Upper lobe of left lung (tissue), 6 donors: Measurements from ENCODE around the gene HMGXB4. TPM values are rescaled to one million over a fixed set of nuclear protein-coding genes. Genes with fewer than 3 reads are reported as not detected.

Source experiments
- ATAC-seq, 2 donors: fragments of 200-7000 bp; cut with Tn5 transposase; one replicate each; pipeline ENCODE4 v1.9.1; 2022; ENCODE audit warnings: mild to moderate bottlenecking in 2 of 2, moderate library complexity in 2 of 2; ENCODE audit not compliant: low FRiP score in 2 of 2
- DNase-seq, 2 donors: peaks; one replicate each; pipeline ENCODE4 v3.0.0-alpha.2; 2019 to 2020
- H3K27ac ChIP-seq, 4 donors: fragments of 200-600 bp; sonication (generic); one replicate each; pipeline ENCODE4 v1.5.1; 2016 to 2019
- H3K27me3 ChIP-seq, 4 donors: fragments of 200-600 bp; sonication (generic); one replicate each; pipeline ENCODE4 v1.5.1; 2017 to 2019
- H3K36me3 ChIP-seq, 4 donors: fragments of 200-600 bp; sonication (generic); one replicate each; pipeline ENCODE4 v1.5.1; 2016 to 2019
- H3K4me1 ChIP-seq, 4 donors: fragments of 200-600 bp; sonication (generic); one replicate each; pipeline ENCODE4 v1.5.1; 2018 to 2019
- H3K4me3 ChIP-seq, 4 donors: fragments of 200-600 bp; sonication (generic); one replicate each; pipeline ENCODE4 v1.5.1; 2017 to 2019; ENCODE audit warnings: mild to moderate bottlenecking in 2 of 4, moderate library complexity in 1 of 4
- H3K9me3 ChIP-seq, 4 donors: fragments of 200-600 bp; sonication (generic); one replicate each; pipeline ENCODE4 v1.5.1; 2018 to 2019
- EP300 ChIP-seq, 4 donors: sonication (generic); formaldehyde crosslinking; IDR thresholded peaks; one replicate each; pipeline ENCODE4 v1.5.1; 2017; ENCODE audit warnings: antibody characterized with exemption in 4 of 4, control low read depth in 2 of 4
- POLR2A ChIP-seq, 4 donors: fragments of 450-650 bp; IDR thresholded peaks; one replicate each; pipeline ENCODE4 v1.5.1; 2016 to 2017; ENCODE audit warnings: antibody characterized with exemption in 4 of 4, mild to moderate bottlenecking in 2 of 4
- POLR2AphosphoS5 ChIP-seq, 2 donors: sonication (generic); formaldehyde crosslinking; IDR thresholded peaks; one replicate each; pipeline ENCODE4 v1.5.1; 2017; ENCODE audit warnings: antibody characterized with exemption in 2 of 2
- WGBS, 2 donors: methylation state at CpG; one replicate each; pipeline ENCODE4 v1.1.5; 2017 to 2018; 5-methylcytosine and 5-hydroxymethylcytosine counted together
- total RNA-seq, 6 donors: library from RNA; depleted of rRNA in 4 of 6; stranded (reverse); fragments of >200 nt in 4 of 6; gene quantifications; one replicate each; pipeline versions ENCODE4 v1.1.0 to v1.2.1, GENCODE V29; 2016 to 2021
- TF ChIP-seq, protein P1 (sequence below), 6 experiments: fragments of 450-650 bp in 4 of 6; fragments of 200-600 bp in 2 of 6; sonication (generic) in 2 of 6; IDR thresholded peaks; one replicate each; pipeline ENCODE4 v1.5.1; 2016 to 2019; ENCODE audit warnings: antibody characterized with exemption in 6 of 6
- donor health status: DM: no; HTN: no; CAD: no; lungs with moderate emphysema.
- donor health status: DM: no; HTN: yes; CAD: no; lungs with severe emphysema.

Gene HMGXB4
- total RNA-seq, 6 donors from 2014 or later, result 15.7 to 20.9 (median 17.2) TPM

DNA sequence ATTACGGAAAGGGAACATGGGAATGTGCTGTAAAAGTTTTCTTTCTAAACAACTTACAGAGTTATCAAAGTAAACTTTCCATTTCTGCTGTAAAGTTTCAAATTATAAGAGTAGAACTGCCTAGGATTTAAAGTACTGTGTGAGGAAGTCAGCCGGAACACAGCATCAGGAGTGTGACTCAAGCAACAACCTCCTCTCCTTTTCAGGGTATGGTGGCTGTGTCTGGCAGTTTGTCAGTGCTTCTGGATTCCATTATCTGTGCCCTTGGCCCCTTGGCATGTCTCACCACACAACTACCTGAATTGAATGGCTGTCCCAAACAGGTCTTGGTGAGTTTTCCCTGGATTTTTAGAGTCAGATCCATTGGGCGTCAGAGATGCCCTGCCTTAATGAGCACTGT lies 35.5 kb downstream of the HMGXB4 start:
- H3K4me1 ChIP-seq, result no peaks in the 10 kb centered on the region
- ATAC-seq, result no peak
- no peaks in the 10 kb centered on the region for H3K27me3 ChIP-seq
- no peak overlapping the region for H3K27ac ChIP-seq
- WGBS, 2 donors, result 89 to 95% methylated on average over 3 of the region's 3 CpGs
- DNase-seq, result no peak
- no peaks in the 10 kb centered on the region for H3K9me3 ChIP-seq
- peaks cover 10 to 73% (median 49%) of the 10 kb centered on the region in 4 donors for H3K36me3 ChIP-seq
- no peak overlapping the region for H3K4me3 ChIP-seq
- TF ChIP-seq, protein P1, sequence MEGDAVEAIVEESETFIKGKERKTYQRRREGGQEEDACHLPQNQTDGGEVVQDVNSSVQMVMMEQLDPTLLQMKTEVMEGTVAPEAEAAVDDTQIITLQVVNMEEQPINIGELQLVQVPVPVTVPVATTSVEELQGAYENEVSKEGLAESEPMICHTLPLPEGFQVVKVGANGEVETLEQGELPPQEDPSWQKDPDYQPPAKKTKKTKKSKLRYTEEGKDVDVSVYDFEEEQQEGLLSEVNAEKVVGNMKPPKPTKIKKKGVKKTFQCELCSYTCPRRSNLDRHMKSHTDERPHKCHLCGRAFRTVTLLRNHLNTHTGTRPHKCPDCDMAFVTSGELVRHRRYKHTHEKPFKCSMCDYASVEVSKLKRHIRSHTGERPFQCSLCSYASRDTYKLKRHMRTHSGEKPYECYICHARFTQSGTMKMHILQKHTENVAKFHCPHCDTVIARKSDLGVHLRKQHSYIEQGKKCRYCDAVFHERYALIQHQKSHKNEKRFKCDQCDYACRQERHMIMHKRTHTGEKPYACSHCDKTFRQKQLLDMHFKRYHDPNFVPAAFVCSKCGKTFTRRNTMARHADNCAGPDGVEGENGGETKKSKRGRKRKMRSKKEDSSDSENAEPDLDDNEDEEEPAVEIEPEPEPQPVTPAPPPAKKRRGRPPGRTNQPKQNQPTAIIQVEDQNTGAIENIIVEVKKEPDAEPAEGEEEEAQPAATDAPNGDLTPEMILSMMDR (IDR thresholded peaks at IDR 0.05), result no peak
- no peak for TF ChIP-seq POLR2AphosphoS5 (IDR thresholded peaks at IDR 0.05)
- no peak for TF ChIP-seq EP300 (IDR thresholded peaks at IDR 0.05)
- TF ChIP-seq POLR2A (IDR thresholded peaks at IDR 0.05), result no peak

DNA sequence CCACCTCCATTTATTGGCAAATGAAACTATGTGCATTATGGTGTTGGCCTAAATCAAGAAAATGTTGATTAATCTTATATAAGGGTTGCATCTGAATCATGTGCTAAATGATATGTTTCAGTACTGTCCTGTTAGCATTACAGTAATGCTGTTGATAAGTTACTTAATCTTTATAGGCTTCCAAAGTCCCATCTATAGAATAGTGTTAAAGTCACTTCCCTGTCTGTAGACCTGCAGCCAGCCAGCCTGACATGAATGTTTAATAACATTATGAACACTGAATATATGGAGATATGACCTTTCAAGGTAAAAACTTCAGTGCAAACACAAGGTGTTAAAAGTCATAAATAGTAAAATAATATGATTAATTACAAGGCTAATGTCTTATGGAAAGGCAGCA lies 38.8 kb downstream of the HMGXB4 start:
- TF ChIP-seq, protein P1 (IDR thresholded peaks at IDR 0.05), result no peak
- no peak for TF ChIP-seq EP300 (IDR thresholded peaks at IDR 0.05)
- ATAC-seq (no peak), DNase-seq (no peak)
- H3K27ac ChIP-seq, result no peak overlapping the region
- H3K4me3 ChIP-seq, result no peak overlapping the region
- H3K36me3 ChIP-seq, result peaks cover 5 to 41% (median 26%) of the 10 kb centered on the region in 4 donors
- peaks cover 9 to 14% (median 12%) of the 10 kb centered on the region in 4 donors for H3K4me1 ChIP-seq
- H3K9me3 ChIP-seq, result no peaks in the 10 kb centered on the region
- no peaks in the 10 kb centered on the region for H3K27me3 ChIP-seq

DNA sequence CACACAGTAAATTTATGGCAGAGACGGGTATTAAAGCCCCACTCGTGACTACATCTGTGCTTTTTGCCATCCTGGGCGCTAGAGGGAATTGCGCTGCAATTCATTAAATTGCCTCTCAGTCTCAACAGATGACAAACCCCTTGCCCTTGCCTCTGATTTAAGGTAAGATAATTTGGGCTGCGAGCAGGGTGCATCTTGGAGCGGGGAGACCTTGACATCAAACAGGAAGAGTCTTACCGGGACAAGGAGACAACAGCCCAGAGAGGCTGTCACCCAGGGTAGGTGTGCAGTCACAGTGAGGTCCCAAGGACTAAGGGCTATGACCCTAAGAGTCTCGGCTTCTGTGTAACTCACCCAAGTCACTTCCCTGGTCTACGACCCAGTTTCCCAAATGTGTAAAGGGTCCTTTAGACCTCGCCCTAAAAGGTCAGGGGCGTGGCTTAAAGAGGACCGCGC lies 42.0 kb downstream of the HMGXB4 start:
- DNase-seq (no peak), ATAC-seq (peak; percentile 1 to 5)
- H3K27ac ChIP-seq, result peak overlapping the region; percentile 98 to 100 (median 98)
- 14 to 15% methylated on average over 7 to 13 of the region's 13 CpGs for WGBS, 2 donors
- peak overlapping the region; percentile 80 to 87 (median 82) for H3K4me3 ChIP-seq
- peaks cover 0 to 10% (median 3%) of the 10 kb centered on the region in 4 donors for H3K36me3 ChIP-seq
- H3K9me3 ChIP-seq, result no peaks in the 10 kb centered on the region
- TF ChIP-seq, protein P1 (IDR thresholded peaks at IDR 0.05), result peak in 2 of 6 experiments; percentile 5 to 26
- no peak for TF ChIP-seq POLR2A (IDR thresholded peaks at IDR 0.05)
- H3K4me1 ChIP-seq, result peaks cover 24 to 43% (median 33%) of the 10 kb centered on the region in 4 donors
- no peaks in the 10 kb centered on the region for H3K27me3 ChIP-seq

DNA sequence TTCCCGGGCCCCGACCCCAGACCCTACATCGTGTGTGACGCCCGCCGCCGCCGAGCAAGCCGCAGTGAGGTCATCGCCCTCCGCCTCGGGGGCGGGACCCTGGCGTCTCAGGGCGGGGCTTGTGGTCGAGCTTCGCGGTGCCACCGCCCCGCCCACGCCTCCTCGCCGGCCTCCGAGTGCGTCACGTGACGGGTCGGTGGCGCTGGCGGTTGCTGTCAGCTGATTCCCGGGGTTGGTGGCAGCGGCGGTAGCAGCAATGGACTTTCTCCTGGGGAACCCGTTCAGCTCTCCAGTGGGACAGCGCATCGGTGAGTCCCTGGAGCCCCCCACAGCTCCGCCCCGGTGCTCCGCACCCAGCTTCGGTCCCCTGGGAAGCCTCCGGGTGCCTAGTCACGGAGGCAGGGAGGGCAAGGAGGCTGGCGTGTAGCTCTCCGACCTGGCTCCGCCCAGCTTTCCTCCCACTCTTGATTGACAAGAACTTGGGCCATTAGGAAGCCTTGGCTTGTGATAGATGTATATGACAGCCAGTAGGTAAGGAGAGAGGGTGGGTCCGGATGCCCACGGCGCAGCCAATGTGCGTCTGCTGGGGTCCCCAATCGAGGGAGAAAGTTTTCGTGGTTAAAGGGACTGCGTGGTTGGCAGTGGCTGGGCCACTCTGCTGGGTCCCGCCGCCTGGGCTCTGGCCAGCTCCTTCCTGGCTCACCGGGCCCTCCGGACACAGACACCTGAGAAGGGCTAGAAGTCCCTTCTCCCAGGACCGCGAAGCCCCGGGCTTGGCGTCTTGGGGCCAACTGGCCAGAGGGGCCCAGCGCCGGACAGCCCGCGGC lies 42.6 kb downstream of the HMGXB4 start, which contains the start of gene TOM1:
TOM1 (plus strand) TSS at position 222 of the 827 bp plus-strand sequence; CDS start at position 257, 35 bp downstream.
- Histone ChIP-seq H3K27ac (peak within 1 kb of the TSS; percentile 98 to 100 (median 98)), H3K27me3 (no peaks in the 10 kb centered on the region), H3K9me3 (no peaks in the 10 kb centered on the region), H3K36me3 (peaks cover 0 to 9% (median 2%) of the 10 kb centered on the region in 4 donors), H3K4me3 (peak within 1 kb of the TSS; percentile 80 to 87 (median 82)), H3K4me1 (peaks cover 24 to 44% (median 33%) of the 10 kb centered on the region in 4 donors)
- peak; percentile 98 to 100 for DNase-seq
- WGBS, 2 donors, result 0 to 1% methylated on average over 25 to 61 of the region's 64 CpGs
- TF ChIP-seq EP300 (IDR thresholded peaks at IDR 0.05), result no peak
- TF ChIP-seq POLR2AphosphoS5 (IDR thresholded peaks at IDR 0.05), result peak; percentile 92 to 93
- peak; percentile 70 to 99 (median 84) for TF ChIP-seq POLR2A (IDR thresholded peaks at IDR 0.05)
- TF ChIP-seq, protein P1 (IDR thresholded peaks at IDR 0.05), result peak in 1 of 6 experiments; percentile 13
- ATAC-seq, result peak; percentile 96 to 98
